Measurements from ENCODE around the gene WDR31. TPM values are rescaled to one million over a fixed set of nuclear protein-coding genes. Genes with fewer than 3 reads are reported as not detected.
"Not testable (repeated sequence)": the region's sequence is repeated elsewhere in the genome, so short reads cannot be mapped to it uniquely, and the experiment has no call there.

The WDR31 gene
- total RNA-seq, 6 experiments from 2014 or later: 0.81 to 3.5 (median 1.7) TPM

DNA sequence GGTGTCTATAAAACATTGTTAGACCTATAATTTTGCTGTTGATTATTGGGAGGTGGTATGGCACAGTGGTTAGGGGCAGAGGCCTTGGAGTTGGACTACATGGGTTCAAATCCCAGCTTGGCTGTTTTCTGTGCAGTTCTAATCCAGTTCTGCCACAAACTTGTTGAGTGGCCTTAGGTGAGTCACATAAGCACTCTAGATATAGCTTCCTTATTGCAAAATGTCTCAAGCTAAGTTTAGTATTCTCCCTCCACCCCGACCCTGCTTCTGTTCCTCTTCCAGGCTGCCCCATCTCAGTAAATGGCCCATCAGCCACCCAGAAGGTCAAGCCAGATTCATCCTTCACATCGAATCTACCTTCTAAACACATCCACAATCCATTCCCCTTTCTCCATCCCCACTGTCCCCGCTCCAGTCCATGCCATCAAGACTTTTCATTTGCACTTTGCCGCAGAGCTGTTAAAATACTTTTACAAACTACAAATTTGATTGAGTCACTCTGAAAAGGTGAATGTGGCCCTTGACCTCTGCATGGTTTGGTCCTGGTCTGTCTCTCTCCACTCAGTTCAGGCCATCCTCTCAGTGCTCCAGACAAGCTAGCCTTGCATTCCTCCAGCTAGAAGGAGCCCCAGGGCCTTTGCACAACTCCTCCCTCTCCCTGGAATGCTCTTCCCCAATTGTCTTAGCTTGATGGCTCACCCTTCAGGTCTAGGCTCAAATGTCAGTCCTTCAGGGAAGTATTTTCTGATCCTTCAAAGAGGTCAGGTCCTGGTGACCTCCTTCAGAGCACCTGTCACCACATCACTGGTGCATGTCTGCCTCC, 46.7 kb upstream of the WDR31 start:
- no peak for DNase-seq
- intact Hi-C loops (cut with DNase I): no loop called here

GRCh38 chr9:113381909-113382411, 41.9 kb upstream of the WDR31 start:
- intact Hi-C loops (cut with DNase I): no loop called here
- 37% methylated on average over 6 of the region's 8 CpGs for WGBS (ENCODE audit: insufficient coverage, low coverage, low lambda C conversion rate, missing lambda C conversion rate)
- DNase-seq: peak in 2 of 3 donors; percentile 69 to 88
- ATAC-seq: peak; percentile 67 to 80 (median 75)
- no peak overlapping the region for H3K4me3 ChIP-seq
- peaks cover 0 to 2% (median 0%) of the 10 kb centered on the region in 4 donors for H3K36me3 ChIP-seq
- no peaks in the 10 kb centered on the region for H3K9me3 ChIP-seq
- peaks cover 0 to 66% (median 22%) of the 10 kb centered on the region in 4 donors for H3K4me1 ChIP-seq
- peak overlapping the region in 2 of 3 donors; percentile 37 to 76 for H3K27ac ChIP-seq
- H3K27me3 ChIP-seq: no peaks in the 10 kb centered on the region
- no peak for TF ChIP-seq POLR2A (IDR thresholded peaks at IDR 0.05)
- TF ChIP-seq, protein P1, sequence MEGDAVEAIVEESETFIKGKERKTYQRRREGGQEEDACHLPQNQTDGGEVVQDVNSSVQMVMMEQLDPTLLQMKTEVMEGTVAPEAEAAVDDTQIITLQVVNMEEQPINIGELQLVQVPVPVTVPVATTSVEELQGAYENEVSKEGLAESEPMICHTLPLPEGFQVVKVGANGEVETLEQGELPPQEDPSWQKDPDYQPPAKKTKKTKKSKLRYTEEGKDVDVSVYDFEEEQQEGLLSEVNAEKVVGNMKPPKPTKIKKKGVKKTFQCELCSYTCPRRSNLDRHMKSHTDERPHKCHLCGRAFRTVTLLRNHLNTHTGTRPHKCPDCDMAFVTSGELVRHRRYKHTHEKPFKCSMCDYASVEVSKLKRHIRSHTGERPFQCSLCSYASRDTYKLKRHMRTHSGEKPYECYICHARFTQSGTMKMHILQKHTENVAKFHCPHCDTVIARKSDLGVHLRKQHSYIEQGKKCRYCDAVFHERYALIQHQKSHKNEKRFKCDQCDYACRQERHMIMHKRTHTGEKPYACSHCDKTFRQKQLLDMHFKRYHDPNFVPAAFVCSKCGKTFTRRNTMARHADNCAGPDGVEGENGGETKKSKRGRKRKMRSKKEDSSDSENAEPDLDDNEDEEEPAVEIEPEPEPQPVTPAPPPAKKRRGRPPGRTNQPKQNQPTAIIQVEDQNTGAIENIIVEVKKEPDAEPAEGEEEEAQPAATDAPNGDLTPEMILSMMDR (IDR thresholded peaks at IDR 0.05): no peak

More for the DNA sequence above, 46.7 kb upstream of the WDR31 start:
- Histone ChIP-seq H3K27me3 (no peaks in the 10 kb centered on the region), H3K4me1 (peaks cover 0 to 68% (median 26%) of the 10 kb centered on the region in 4 donors), H3K4me3 (peak overlapping the region in 2 of 3 donors; percentile 2 to 7), H3K27ac (peak overlapping the region in 2 of 3 donors; percentile 61 to 62), H3K9me3 (no peaks in the 10 kb centered on the region), H3K36me3 (peaks cover 0 to 28% (median 13%) of the 10 kb centered on the region in 4 donors)
- WGBS (ENCODE audit: insufficient coverage, low coverage, low lambda C conversion rate, missing lambda C conversion rate): 51% methylated on average over 4 of the region's 4 CpGs
- TF ChIP-seq, protein P1 (IDR thresholded peaks at IDR 0.05): no peak
- TF ChIP-seq POLR2A (IDR thresholded peaks at IDR 0.05): no peak
- ATAC-seq: peak in 1 of 4 donors; percentile 10

GRCh38 chr9:113381441-113381840, 41.4 kb upstream of the WDR31 start:
- H3K27me3 ChIP-seq; H3K36me3 ChIP-seq; ATAC-seq; H3K4me3 ChIP-seq; H3K9me3 ChIP-seq; intact Hi-C loops (cut with DNase I); DNase-seq: not testable (repeated sequence)
- Histone ChIP-seq H3K27ac (peak overlapping the region in 2 of 3 donors; percentile 37 to 76), H3K4me1 (peaks cover 0 to 61% (median 19%) of the 10 kb centered on the region in 4 donors)
- WGBS (ENCODE audit: insufficient coverage, low coverage, low lambda C conversion rate, missing lambda C conversion rate): 59% methylated on average over 5 of the region's 7 CpGs

GRCh38 chr9:113380869-113381378, 40.8 kb upstream of the WDR31 start:
- WGBS (ENCODE audit: insufficient coverage, low coverage, low lambda C conversion rate, missing lambda C conversion rate): no CpG with 5 or more reads among the region's 1 CpG
- DNase-seq (no peak), ATAC-seq (no peak)
- no peak for TF ChIP-seq POLR2A (IDR thresholded peaks at IDR 0.05)
- TF ChIP-seq, protein P1 (IDR thresholded peaks at IDR 0.05): no peak
- intact Hi-C loops (cut with DNase I): no loop called here
- Histone ChIP-seq H3K4me1 (peaks cover 0 to 56% (median 18%) of the 10 kb centered on the region in 4 donors), H3K36me3 (no peaks in the 10 kb centered on the region), H3K9me3 (no peaks in the 10 kb centered on the region), H3K27ac (peak overlapping the region in 2 of 3 donors; percentile 40 to 50), H3K27me3 (no peaks in the 10 kb centered on the region), H3K4me3 (no peak overlapping the region)

DNA sequence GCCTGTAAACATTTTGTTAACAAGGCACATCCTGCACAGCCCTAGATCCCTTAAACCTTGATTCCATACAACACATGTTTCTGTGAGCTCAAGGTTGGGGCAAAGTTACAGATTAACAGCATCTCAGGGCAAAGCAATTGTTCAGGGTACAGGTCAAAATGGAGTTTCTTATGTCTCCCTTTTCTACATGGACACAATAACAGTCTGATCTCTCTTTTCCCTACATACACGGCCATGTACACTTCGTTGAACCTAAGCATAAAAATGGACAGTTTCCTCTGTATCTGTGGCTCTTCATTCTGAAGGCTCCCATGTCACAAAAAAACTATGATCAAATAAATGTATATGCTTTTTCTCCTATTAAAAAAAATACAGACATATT, 39.7 kb upstream of the WDR31 start:
- H3K36me3 ChIP-seq; ATAC-seq; H3K9me3 ChIP-seq; H3K4me3 ChIP-seq; intact Hi-C loops (cut with DNase I); DNase-seq; H3K27me3 ChIP-seq: not testable (repeated sequence)
- H3K27ac ChIP-seq: peak overlapping the region in 1 of 3 donors; percentile 40
- peaks cover 0 to 61% (median 21%) of the 10 kb centered on the region in 4 donors for H3K4me1 ChIP-seq
- WGBS (ENCODE audit: insufficient coverage, low coverage, low lambda C conversion rate, missing lambda C conversion rate): 52% methylated on average over 2 of the region's 2 CpGs

GRCh38 chr9:113379094-113379828, 39.2 kb upstream of the WDR31 start:
- 29% methylated on average over 23 of the region's 24 CpGs for WGBS (ENCODE audit: insufficient coverage, low coverage, low lambda C conversion rate, missing lambda C conversion rate)
- Histone ChIP-seq H3K36me3 (peaks cover 0 to 10% (median 2%) of the 10 kb centered on the region in 4 donors), H3K27ac (peak overlapping the region in 2 of 3 donors; percentile 16 to 60), H3K4me1 (peaks cover 0 to 62% (median 24%) of the 10 kb centered on the region in 4 donors)
- intact Hi-C loops (cut with DNase I); H3K9me3 ChIP-seq; H3K27me3 ChIP-seq; ATAC-seq; DNase-seq; H3K4me3 ChIP-seq: not testable (repeated sequence)
